HG03558 (cell line): Measurements from ENCODE around the gene ZBTB20.
A peak's percentile ranks its signal among the peaks of the same experiment; 100 is the strongest.
"Not testable (repeated sequence)": the region's sequence is repeated elsewhere in the genome, so short reads cannot be mapped to it uniquely, and the experiment has no call there.

Experiments
- ATAC-seq: cut with Tn5 transposase; IDR thresholded peaks from one replicate; pipeline ENCODE4 v1.9.1; 2021; ENCODE audit warnings: moderate number of reproducible peaks; ENCODE audit not compliant: unreplicated experiment; ENCODE audit errors: extremely low read depth

ZBTB20 gene

GRCh38 chr3:115148142-115148790 lies 1.2 kb upstream of the ZBTB20 start:
- ATAC-seq = no peak

- peak; percentile 64 for ATAC-seq
These were observed 447 bp upstream of the ZBTB20 start for GRCh38 chr3:115147329-115148141.

- ATAC-seq = no peak
These were observed 1.1 kb downstream of the ZBTB20 start for GRCh38 chr3:115146032-115146417.

- ATAC-seq = no peak
These were observed 5.9 kb downstream of the ZBTB20 start for GRCh38 chr3:115141033-115141757.

GRCh38 chr3:115139072-115139471 lies 8.0 kb downstream of the ZBTB20 start:
- no peak for ATAC-seq

- ATAC-seq = no peak
These were observed 12.3 kb downstream of the ZBTB20 start for GRCh38 chr3:115134648-115135347.

GRCh38 chr3:115127208-115127607 lies 19.9 kb downstream of the ZBTB20 start:
- no peak for ATAC-seq

- no peak for ATAC-seq
These were observed 26.5 kb downstream of the ZBTB20 start for GRCh38 chr3:115120597-115120996.

GRCh38 chr3:115113367-115113766 lies 33.7 kb downstream of the ZBTB20 start:
- ATAC-seq = no peak

- no peak for ATAC-seq
These were observed 35.5 kb downstream of the ZBTB20 start for GRCh38 chr3:115111632-115112031.

GRCh38 chr3:115110830-115111229 lies 36.3 kb downstream of the ZBTB20 start:
- ATAC-seq = no peak

- ATAC-seq = not testable (repeated sequence)
These were observed 37.0 kb downstream of the ZBTB20 start for GRCh38 chr3:115110066-115110465.

- ATAC-seq = no peak
These were observed 38.5 kb downstream of the ZBTB20 start for GRCh38 chr3:115108614-115109013.

- ATAC-seq = no peak
These were observed 45.0 kb downstream of the ZBTB20 start for GRCh38 chr3:115102046-115102445.

GRCh38 chr3:115100806-115101205 lies 46.3 kb downstream of the ZBTB20 start:
- ATAC-seq = no peak

GRCh38 chr3:115099986-115100571 lies 47.0 kb downstream of the ZBTB20 start:
- no peak for ATAC-seq

GRCh38 chr3:115099134-115099985 lies 47.7 kb downstream of the ZBTB20 start:
- ATAC-seq = no peak

- no peak for ATAC-seq
These were observed 48.6 kb downstream of the ZBTB20 start for GRCh38 chr3:115098354-115099073.

GRCh38 chr3:115095236-115095635 lies 51.9 kb downstream of the ZBTB20 start:
- no peak for ATAC-seq
